HepG2 (cell line): ENCODE data around the gene COX14. TPM values are rescaled to one million over a fixed set of nuclear protein-coding genes. Genes with fewer than 3 reads are reported as not detected.

Source experiments
- ATAC-seq: fragments of 200-7000 bp; cut with Tn5 transposase; 3 replicates; pipeline ENCODE4 v1.9.1; 2020; ENCODE audit warnings: mild to moderate bottlenecking, moderate library complexity
- BruUV-seq: library from RNA; stranded (reverse); fragments of 400-500 nt; replicated peaks from 2 replicates; lab custom pipeline; 2021; lab: Mats Ljungman, UMichigan
- CTCF ChIA-PET: fragments of 300-600 bp; formaldehyde crosslinking; extraction: SDS; loops from one replicate; lab custom pipeline; 2021; ENCODE audit warnings: low total read pairs, inconsistent platforms, low intra/inter-chr PET ratio; lab: Yijun Ruan, JAX
- POLR2A ChIA-PET: fragments of 350-600 bp; sonication (Branson Sonifier 250); formaldehyde crosslinking; loops from one replicate; lab custom pipeline; 2020; ENCODE audit warnings: antibody characterized with exemption, inconsistent platforms; lab: Yijun Ruan, JAX
- DNase-seq: peaks from one replicate; pipeline ENCODE4 v3.0.0-alpha.2; 2015; ENCODE audit warnings: low spot score
- FAIRE-seq: peaks from 3 replicates; lab custom pipeline; 2011; peaks lifted over from hg19 to GRCh38; lab: Jason Lieb, UNC
- H2AFZ ChIP-seq: one replicate; pipeline ENCODE4 v1.6.1; 2011; ENCODE audit warnings: low read length, inconsistent platforms
- H3K27ac ChIP-seq: fragments of 300-600 bp; 3 replicates; pipeline ENCODE4 v1.8.0; 2011; ENCODE audit warnings: mixed run types, mild to moderate bottlenecking, mixed read lengths, low read length, inconsistent platforms; ENCODE audit not compliant: insufficient read depth; ENCODE audit errors: extremely low read length
- H3K27me3 ChIP-seq, 2 experiments: fragments of 200-600 bp in 1 of 2; 2 replicates in 1 of 2; 3 replicates in 1 of 2; pipeline versions ENCODE4 v1.6.0 to v1.8.0; 2011; ENCODE audit warnings: low read length in 2 of 2, mild to moderate bottlenecking in 2 of 2, moderate library complexity in 2 of 2, inconsistent platforms in 1 of 2; ENCODE audit not compliant: insufficient read depth in 2 of 2, control insufficient read depth in 1 of 2
- H3K36me3 ChIP-seq, 2 experiments: fragments of 200-600 bp in 1 of 2; replicated peaks in 1 of 2; 2 replicates in 1 of 2; 3 replicates in 1 of 2; pipeline versions ENCODE4 v1.5.1 to v1.8.0; 2011; ENCODE audit warnings: low read length in 2 of 2, inconsistent platforms in 1 of 2; ENCODE audit not compliant: insufficient read depth in 2 of 2, control insufficient read depth in 1 of 2
- H3K4me1 ChIP-seq: 2 replicates; pipeline ENCODE4 v1.5.1; 2012; ENCODE audit warnings: low read length, inconsistent platforms; ENCODE audit not compliant: insufficient read depth
- H3K4me2 ChIP-seq: 2 replicates; pipeline ENCODE4 v1.6.0; 2011; ENCODE audit warnings: low read depth, low read length, inconsistent platforms
- H3K4me3 ChIP-seq, 3 experiments: fragments of 200-600 bp in 1 of 3; sonication (generic), shearing (Covaris generic) in 1 of 3; replicated peaks in 1 of 3; 2 replicates each; pipeline ENCODE4 v1.5.1; 2011 to 2016; ENCODE audit warnings: low read length in 3 of 3, inconsistent platforms in 2 of 3, low read depth in 2 of 3, mild to moderate bottlenecking in 2 of 3, control low read depth in 1 of 3, mixed read lengths in 1 of 3; ENCODE audit not compliant: insufficient read depth in 1 of 3
- H3K79me2 ChIP-seq: one replicate; pipeline ENCODE4 v1.6.1; 2011; ENCODE audit warnings: low read length, inconsistent platforms; ENCODE audit not compliant: insufficient read depth
- H3K9ac ChIP-seq: 2 replicates; pipeline ENCODE4 v1.6.0; 2011; ENCODE audit warnings: mild to moderate bottlenecking, low read depth, low read length, inconsistent platforms; ENCODE audit not compliant: insufficient read depth
- H3K9me3 ChIP-seq: 2 replicates; pipeline ENCODE4 v1.5.1; 2012; ENCODE audit warnings: mild to moderate bottlenecking, low read length
- H4K20me1 ChIP-seq: 2 replicates; pipeline ENCODE4 v1.6.0; 2011; ENCODE audit warnings: inconsistent platforms, mild to moderate bottlenecking, low read length, moderate library complexity; ENCODE audit not compliant: insufficient read depth
- KDM5A ChIP-seq: fragments of 200-600 bp; sonication (generic); IDR thresholded peaks from 2 replicates; pipeline ENCODE4 v1.7.0; 2018; ENCODE audit warnings: antibody characterized with exemption, mild to moderate bottlenecking, low read length, borderline replicate concordance
- ZBTB42 ChIP-seq: sonication (generic); formaldehyde crosslinking; IDR thresholded peaks from 2 replicates; pipeline ENCODE4 v1.5.0; 2020; ENCODE audit warnings: mild to moderate bottlenecking, missing genetic modification reagents
- ZC3H4 ChIP-seq: sonication (generic); formaldehyde crosslinking; IDR thresholded peaks from 2 replicates; pipeline ENCODE4 v1.4.0; 2020; ENCODE audit warnings: missing genetic modification reagents, borderline replicate concordance
- ZNF33A ChIP-seq: sonication (generic); formaldehyde crosslinking; IDR thresholded peaks from 2 replicates; pipeline ENCODE4 v1.5.1; 2020; ENCODE audit warnings: missing genetic modification reagents, mild to moderate bottlenecking, moderate library complexity, borderline replicate concordance
- ZNF556 ChIP-seq: sonication (generic); formaldehyde crosslinking; IDR thresholded peaks from 2 replicates; pipeline ENCODE4 v1.4.0; 2020; ENCODE audit warnings: mild to moderate bottlenecking, missing genetic modification reagents, borderline replicate concordance
- WGBS: methylation state at CpG from one replicate; pipeline ENCODE4 v1.1.6; 2017; ENCODE audit warnings: low lambda C conversion rate; 5-methylcytosine and 5-hydroxymethylcytosine counted together
- in situ Hi-C: cut with HindIII; loops from 2 replicates; pipeline ENCODE4 v1.10.0; 2017; ENCODE audit warnings: low pct_unique_long_range_greater_than_20kb; ENCODE audit not compliant: extremely low pct_ligation_motif_present
- intact Hi-C: fragments of 100-400 bp; cut with micrococcal nuclease; formaldehyde crosslinking; loops from one replicate; pipeline ENCODE4 v1.10.0; 2022; ENCODE audit not compliant: unreplicated experiment
- polyA plus RNA-seq, 8 experiments: library from polyadenylated mRNA; depleted of rRNA in 3 of 8; stranded (reverse) in 7 of 8; unstranded in 1 of 8; fragments of >200 nt; fragmentation: Illumina TruSeq in 4 of 8; extraction: Trizol in 4 of 8; gene quantifications; 2 replicates each; pipeline versions ENCODE4 v1.2.1 to v1.2.3, GENCODE V29; 2011 to 2016; ENCODE audit warnings: low read depth in 4 of 8, missing spikeins in 1 of 8, mixed read lengths in 1 of 8; ENCODE audit not compliant: insufficient read depth in 1 of 8
- total RNA-seq, 5 experiments: library from RNA; depleted of rRNA; stranded (reverse); fragments of >200 nt; fragmentation: Illumina TruSeq; extraction: Trizol; gene quantifications; 2 replicates each; pipeline ENCODE4 v1.2.3, GENCODE V29; 2016; ENCODE audit warnings: low read depth in 1 of 5
- TF ChIP-seq, protein P1 (sequence below): sonication (generic); formaldehyde crosslinking; IDR thresholded peaks from 2 replicates; pipeline ENCODE4 v1.5.0; 2020; ENCODE audit warnings: mild to moderate bottlenecking, missing genetic modification reagents, borderline replicate concordance
- TF ChIP-seq, protein P2 (sequence below): sonication (generic); formaldehyde crosslinking; IDR thresholded peaks from 2 replicates; pipeline ENCODE4 v1.4.0; 2020; ENCODE audit warnings: missing genetic modification reagents
- TF ChIP-seq, protein P3 (sequence below): sonication (generic); formaldehyde crosslinking; IDR thresholded peaks from 2 replicates; pipeline ENCODE4 v1.5.1; 2020; ENCODE audit warnings: missing genetic modification reagents, mild to moderate bottlenecking, borderline replicate concordance

The COX14 gene
- total and polyA plus RNA-seq, 2 of the 13 experiments (the other 11 are each of a cell fraction or from before 2014, with no cell fraction given): 53.0 to 71.6 TPM

DNA sequence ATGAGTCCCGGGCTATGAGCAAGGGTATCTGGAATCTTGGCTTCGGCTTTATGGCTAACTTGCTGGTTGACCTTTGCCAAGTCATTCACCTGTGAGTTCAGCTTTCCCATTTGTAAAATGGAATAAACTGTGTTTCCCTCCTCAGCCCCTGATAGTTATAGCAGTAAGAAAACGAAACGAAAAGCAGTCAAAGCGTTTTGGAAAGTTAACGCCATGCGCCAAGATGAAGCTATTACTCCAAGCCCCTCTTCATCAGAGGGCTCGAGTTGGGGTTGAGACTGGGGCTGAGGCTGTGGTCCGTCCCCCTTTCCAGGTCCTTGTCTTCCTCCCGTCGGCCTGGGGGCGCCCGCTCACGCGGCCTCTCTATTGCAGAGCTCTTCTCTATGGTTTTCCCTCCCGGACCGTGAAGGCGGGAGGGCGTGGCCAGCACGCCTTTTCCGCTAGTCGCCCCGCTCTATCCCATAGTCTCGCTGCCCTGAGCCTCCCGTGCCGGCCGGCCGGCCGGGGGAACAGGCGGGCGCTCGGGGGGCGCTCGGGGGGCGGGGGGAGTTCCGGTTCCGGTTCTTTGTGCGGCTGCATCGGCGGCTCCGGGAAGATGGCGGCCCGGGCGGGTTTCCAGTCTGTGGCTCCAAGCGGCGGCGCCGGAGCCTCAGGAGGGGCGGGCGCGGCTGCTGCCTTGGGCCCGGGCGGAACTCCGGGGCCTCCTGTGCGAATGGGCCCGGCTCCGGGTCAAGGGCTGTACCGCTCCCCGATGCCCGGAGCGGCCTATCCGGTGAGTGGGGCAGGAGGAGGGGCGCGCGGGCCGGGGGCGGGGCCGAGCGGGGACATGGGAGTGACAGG lies 27.0 kb upstream of the COX14 start, which contains the start of gene SMARCD1 (continued):
- no peak for TF ChIP-seq ZNF33A (CRISPR knock-in tag)
- TF ChIP-seq, protein P1, sequence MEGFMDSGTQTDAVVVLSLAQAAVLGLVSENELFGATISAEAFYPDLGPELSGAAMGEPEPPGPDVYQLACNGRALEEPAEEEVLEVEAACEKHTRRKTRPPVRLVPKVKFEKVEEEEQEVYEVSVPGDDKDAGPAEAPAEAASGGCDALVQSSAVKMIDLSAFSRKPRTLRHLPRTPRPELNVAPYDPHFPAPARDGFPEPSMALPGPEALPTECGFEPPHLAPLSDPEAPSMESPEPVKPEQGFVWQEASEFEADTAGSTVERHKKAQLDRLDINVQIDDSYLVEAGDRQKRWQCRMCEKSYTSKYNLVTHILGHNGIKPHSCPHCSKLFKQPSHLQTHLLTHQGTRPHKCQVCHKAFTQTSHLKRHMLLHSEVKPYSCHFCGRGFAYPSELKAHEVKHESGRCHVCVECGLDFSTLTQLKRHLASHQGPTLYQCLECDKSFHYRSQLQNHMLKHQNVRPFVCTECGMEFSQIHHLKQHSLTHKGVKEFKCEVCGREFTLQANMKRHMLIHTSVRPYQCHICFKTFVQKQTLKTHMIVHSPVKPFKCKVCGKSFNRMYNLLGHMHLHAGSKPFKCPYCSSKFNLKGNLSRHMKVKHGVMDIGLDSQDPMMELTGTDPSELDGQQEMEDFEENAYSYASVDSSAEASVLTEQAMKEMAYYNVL: 0 out of 2 replicates have a peak, but pooled peaks have one; percentile 48
- TF ChIP-seq, protein P2, sequence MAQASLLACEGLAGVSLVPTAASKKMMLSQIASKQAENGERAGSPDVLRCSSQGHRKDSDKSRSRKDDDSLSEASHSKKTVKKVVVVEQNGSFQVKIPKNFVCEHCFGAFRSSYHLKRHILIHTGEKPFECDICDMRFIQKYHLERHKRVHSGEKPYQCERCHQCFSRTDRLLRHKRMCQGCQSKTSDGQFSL (CRISPR knock-in tag): no peak
- TF ChIP-seq ZC3H4 (CRISPR knock-in tag): no peak
- no peak for TF ChIP-seq ZBTB42
- TF ChIP-seq ZNF556 (CRISPR knock-in tag): no peak; the same call in 1 of the 2 replicates

DNA sequence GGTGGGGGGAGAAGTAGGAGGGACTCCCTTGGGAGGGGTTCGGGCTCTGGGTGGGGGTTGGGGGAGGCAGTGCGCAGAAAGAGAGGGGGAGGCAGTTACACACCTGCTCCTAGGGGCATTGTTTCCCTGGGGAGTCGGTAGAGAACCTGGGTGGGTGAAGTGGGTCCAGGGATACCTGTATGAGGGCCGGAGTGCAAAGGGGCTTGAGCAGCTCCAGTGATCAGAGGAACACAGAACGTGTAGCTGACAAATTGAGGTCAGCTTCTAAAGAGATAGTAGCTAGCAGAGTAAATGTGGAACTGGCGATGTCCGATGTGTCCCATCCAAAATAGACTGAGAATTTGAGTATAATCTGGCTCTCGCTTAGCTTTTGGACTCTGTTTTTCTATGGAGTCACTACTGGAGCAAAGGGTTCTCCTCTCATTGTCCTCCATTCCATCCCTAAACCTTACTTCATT lies 26.4 kb upstream of the COX14 start:
- Histone ChIP-seq H3K9me3 (no peaks in the 10 kb centered on the region), H4K20me1 (peaks cover 4% of the 10 kb centered on the region; the same call in 1 of the 2 replicates)
- CTCF ChIA-PET: no interaction called here
- POLR2A ChIA-PET: interaction anchor here (1.0 to 7.4 kb wide), 11 partner anchors 9 to 198 kb away, joined by 3 to 265 read pairs (median 7); partner anchors contain the start of genes CERS5, COX14, GPD1 and LIMA1
- WGBS: 23% methylated on average over 8 of the region's 8 CpGs
- FAIRE-seq (no peak), ATAC-seq (peak; percentile 13; the same call in 2 of the 3 replicates)
- no TSS peak for BruUV-seq
- TF ChIP-seq KDM5A: 0 out of 2 replicates have a peak, but pooled peaks have one; percentile 27
- TF ChIP-seq, protein P3, sequence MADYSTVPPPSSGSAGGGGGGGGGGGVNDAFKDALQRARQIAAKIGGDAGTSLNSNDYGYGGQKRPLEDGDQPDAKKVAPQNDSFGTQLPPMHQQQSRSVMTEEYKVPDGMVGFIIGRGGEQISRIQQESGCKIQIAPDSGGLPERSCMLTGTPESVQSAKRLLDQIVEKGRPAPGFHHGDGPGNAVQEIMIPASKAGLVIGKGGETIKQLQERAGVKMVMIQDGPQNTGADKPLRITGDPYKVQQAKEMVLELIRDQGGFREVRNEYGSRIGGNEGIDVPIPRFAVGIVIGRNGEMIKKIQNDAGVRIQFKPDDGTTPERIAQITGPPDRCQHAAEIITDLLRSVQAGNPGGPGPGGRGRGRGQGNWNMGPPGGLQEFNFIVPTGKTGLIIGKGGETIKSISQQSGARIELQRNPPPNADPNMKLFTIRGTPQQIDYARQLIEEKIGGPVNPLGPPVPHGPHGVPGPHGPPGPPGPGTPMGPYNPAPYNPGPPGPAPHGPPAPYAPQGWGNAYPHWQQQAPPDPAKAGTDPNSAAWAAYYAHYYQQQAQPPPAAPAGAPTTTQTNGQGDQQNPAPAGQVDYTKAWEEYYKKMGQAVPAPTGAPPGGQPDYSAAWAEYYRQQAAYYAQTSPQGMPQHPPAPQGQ (CRISPR knock-in tag): no peak
- TF ChIP-seq, all 625 proteins: peak for 1
- Histone ChIP-seq H3K9ac (peak overlapping the region; percentile 74), H3K79me2 (peaks cover 17% of the 10 kb centered on the region), H2AFZ (no peak overlapping the region), H3K27ac (peak overlapping the region; percentile 88), H3K4me2 (peak overlapping the region; percentile 89), H3K36me3 (peaks cover 11 to 35% of the 10 kb centered on the region in 2 experiments), H3K4me3 (peak overlapping the region; percentile 58 to 77 (median 73)), H3K27me3 (no peaks in the 10 kb centered on the region), H3K4me1 (peaks cover 76% of the 10 kb centered on the region)
- in situ Hi-C loops: no loop called here
- DNase-seq: no peak
- intact Hi-C loops: loop anchor here (2.0 kb wide), 2 partner anchors 25 to 315 kb away; partner anchors contain the start of gene LARP4
